HFF-Myc (cell line): ENCODE data around the gene ILRUN.
"Not testable (repeated sequence)": the region's sequence is repeated elsewhere in the genome, so short reads cannot be mapped to it uniquely, and the experiment has no call there.

Experiments
- DNase-seq: peaks from one replicate; pipeline ENCODE4 v3.0.0-alpha.2; 2011; ENCODE audit warnings: low read depth; ENCODE audit errors: extremely low read depth
- H3K4me3 ChIP-seq: replicated peaks from 2 replicates; pipeline ENCODE4 v1.5.1; 2011; ENCODE audit warnings: low read depth, mild to moderate bottlenecking, control low read depth, low read length
- TF ChIP-seq, protein P1 (sequence below): IDR thresholded peaks from 2 replicates; pipeline ENCODE4 v1.5.1; 2012; ENCODE audit warnings: mild to moderate bottlenecking, low read depth, low read length, control low read depth; ENCODE audit errors: missing control alignments

The ILRUN gene

DNA sequence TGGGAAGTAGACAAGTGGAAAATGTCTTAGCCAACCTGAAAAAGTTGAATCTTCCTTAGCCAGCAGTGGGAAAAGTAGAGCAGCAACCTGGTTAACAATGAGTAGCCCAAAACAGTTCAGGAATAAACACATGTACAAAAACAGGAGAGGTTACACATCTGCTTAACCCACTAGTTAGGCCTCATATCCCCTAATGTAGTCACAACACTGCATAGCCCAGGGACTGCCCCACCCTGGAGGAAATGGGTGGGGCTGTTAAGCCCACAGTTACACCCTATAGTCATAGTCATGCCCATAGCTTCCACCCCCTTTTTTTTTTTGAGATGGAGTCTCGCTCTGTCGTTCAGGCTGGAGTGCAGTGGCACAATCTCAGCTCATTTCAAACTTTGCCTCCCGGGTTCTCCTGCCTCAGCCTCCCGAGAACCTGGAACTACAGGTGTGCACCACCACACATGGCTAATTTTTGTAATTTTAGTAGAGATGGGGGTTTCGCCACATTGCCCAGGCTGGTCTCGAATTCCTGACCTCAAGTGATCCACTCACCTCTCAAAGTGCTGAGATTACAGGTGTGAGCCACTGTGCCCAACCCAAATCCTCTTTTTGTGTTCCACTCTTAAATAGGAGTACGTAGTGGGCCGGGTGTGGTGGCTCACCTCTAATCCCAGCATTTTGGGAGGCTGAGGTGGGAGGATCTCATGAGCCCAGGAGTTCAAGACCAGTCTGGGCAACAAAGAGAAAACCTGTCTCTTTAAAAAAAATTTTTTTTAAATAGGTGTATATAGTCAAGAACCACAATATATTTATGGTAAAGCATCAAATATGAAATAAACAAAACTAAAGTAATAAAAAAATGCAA, 24.5 kb downstream of the ILRUN start:
- no peak for DNase-seq
- TF ChIP-seq, protein P1, sequence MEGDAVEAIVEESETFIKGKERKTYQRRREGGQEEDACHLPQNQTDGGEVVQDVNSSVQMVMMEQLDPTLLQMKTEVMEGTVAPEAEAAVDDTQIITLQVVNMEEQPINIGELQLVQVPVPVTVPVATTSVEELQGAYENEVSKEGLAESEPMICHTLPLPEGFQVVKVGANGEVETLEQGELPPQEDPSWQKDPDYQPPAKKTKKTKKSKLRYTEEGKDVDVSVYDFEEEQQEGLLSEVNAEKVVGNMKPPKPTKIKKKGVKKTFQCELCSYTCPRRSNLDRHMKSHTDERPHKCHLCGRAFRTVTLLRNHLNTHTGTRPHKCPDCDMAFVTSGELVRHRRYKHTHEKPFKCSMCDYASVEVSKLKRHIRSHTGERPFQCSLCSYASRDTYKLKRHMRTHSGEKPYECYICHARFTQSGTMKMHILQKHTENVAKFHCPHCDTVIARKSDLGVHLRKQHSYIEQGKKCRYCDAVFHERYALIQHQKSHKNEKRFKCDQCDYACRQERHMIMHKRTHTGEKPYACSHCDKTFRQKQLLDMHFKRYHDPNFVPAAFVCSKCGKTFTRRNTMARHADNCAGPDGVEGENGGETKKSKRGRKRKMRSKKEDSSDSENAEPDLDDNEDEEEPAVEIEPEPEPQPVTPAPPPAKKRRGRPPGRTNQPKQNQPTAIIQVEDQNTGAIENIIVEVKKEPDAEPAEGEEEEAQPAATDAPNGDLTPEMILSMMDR, result no peak
- no peak overlapping the region for H3K4me3 ChIP-seq

DNA sequence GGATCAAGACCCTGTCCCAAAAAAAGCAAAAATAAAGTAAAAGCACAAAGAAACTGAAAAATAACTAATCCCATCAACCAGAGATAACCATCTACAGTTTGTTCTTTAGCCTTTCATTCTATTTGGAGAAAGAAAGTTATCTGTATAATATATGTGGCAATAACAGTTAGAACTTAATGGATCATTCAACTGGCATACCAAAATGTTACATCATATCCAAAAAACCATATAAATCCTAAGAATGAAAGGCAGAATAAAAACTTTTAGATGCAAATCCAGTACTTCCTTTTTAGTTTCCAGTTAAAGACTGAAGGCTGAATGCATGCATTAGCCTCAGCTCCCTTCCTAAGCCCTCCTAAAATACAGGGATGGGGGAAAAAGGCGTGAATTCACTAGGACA, 25.2 kb downstream of the ILRUN start:
- TF ChIP-seq, protein P1, result no peak
- DNase-seq, result no peak
- H3K4me3 ChIP-seq, result no peak overlapping the region

DNA sequence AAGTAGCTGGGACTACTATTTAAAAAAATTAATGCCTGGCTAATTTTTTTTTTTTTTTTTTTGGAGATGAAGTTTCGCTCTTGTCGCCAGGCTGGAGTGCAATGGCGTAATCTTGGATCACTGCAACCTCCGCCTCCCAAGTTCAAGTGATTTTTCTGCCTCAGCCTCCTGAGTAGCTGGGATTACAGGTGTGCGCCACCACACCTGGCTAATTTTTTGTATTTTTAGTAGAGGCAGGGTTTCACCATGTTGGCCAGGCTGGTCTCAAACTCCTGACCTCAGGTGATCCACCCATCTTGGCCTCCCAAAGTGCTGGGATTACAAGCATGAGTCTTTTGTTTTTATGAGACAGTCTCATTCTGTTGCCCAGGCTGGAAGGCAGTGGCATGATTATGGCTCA, 27.8 kb downstream of the ILRUN start:
- DNase-seq, result not testable (repeated sequence)

DNA sequence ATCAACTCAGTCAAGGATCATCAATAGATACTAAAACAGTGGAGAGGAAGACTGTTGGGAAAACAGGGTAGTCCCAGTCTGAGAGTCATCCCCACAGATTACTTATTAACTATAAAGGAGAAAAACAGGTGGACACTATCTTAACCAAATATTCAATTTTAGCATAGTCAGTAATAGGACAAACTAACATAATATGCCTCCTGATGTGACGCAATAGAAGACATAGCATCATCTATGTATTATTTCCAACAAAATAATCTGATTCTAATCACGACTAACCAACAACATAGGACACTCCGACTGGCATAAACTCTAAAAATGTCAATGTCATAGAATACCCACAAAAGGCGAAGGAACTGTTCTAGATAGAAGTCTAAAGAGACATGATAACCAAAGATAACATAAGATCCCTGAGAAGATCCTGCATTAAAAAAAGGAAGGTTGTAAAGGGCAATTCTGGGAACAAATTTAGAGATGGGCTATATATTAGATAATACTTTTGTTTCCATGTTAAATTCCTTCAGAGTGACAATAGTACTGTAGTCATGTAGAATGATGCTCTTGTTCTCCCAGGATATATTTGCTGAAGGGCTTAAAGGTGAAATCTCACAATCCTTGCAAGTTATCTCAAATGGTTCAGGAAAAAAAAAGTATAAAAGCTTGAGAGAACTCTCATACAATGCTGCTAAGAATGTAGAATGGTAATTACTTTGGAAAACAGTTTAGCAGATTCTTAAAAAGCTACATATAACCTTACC, 28.9 kb downstream of the ILRUN start:
- TF ChIP-seq, protein P1, result no peak
- no peak overlapping the region for H3K4me3 ChIP-seq
- no peak for DNase-seq

More for the DNA sequence above, 27.8 kb downstream of the ILRUN start:
- H3K4me3 ChIP-seq, result not testable (repeated sequence)

DNA sequence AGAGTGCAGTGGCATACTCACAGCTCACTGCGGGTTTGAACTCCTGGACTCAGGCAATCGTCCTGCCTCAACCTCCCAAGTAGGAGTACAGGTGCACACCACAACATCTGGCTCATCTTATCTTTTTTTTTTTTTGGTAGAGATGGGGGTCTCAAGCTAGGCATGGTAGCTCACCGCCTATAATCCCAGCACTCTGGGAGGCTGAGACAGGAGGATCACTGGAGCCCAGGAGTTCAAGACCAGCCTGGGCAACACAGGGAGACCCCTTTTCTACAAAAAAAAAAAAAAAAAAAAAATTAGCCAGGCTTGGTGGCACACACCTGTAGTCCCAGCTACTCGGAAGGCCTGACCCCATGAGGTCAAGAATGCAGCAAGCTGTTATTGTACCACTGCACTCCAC, 31.5 kb downstream of the ILRUN start:
- DNase-seq, result no peak
- TF ChIP-seq, protein P1, result no peak
- H3K4me3 ChIP-seq, result no peak overlapping the region

DNA sequence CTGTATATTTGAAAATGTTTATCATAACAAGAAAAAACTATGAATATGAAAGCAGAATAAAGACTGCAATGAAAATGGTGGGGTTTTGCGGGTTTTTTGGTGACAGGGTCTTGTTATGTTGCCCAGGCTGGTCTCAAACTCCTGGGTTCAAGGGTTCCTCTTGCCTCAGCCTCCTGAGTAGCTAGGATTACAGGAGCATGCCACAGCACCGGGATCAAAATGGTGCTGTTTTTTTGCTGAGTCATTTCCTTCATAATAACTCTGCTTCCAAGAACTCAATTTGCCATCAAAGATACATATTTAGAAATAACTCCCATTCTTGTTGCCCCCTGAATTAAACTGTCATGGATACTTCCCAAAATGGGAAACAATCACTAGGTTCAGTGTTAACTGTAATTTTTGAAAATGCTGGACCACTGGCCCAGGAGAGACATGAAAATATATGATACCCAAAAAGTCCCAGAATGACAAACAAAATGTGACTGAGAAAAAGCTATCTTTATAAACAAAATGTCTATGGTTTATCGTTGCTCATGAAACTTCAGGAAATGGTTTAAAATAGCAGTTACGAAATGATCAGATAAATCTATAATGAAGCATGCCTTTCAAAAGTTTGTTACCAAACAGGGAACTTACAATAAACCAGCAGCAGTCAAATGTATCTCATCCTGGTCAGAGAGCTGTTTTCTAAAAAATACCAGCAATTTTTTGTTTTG, 32.2 kb downstream of the ILRUN start:
- DNase-seq, result no peak
- TF ChIP-seq, protein P1, result no peak
- no peak overlapping the region for H3K4me3 ChIP-seq

DNA sequence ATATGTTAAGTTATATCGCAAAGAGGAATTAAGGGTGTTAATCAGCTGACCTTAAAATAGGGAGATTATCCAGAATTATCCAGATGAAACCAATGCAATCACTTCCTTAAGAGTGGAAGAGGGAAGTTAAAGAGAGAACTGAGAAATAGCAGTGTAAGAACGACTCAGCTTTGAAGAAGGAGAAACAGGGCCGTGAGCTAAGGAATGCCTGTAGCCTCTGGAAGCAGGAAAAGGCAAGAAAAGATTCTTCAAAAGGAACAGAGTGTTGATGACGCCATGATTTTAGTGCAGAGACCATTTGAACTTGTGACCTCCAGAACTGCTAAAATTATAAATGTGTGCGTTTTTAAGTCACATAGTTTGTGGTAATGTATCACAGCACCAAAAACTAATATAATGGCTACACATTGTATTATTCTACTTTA, 32.7 kb downstream of the ILRUN start:
- TF ChIP-seq, protein P1, result no peak
- DNase-seq, result no peak

More for the DNA sequence above, 32.7 kb downstream of the ILRUN start:
- no peak overlapping the region for H3K4me3 ChIP-seq
